Right lobe of liver (tissue), 4 donors: ENCODE measurements around the gene P3R3URF.

ENCODE experiments used
- CTCF ChIP-seq, 4 donors: fragments of 200-600 bp in 3 of 4; fragments of 450-650 bp in 1 of 4; IDR thresholded peaks; one replicate each; pipeline versions ENCODE4 v1.5.1 to v1.8.0; 2016 to 2022; ENCODE audit warnings: antibody characterized with exemption in 4 of 4, mild to moderate bottlenecking in 2 of 4
- POLR2A ChIP-seq: fragments of 450-650 bp; IDR thresholded peaks from one replicate; pipeline ENCODE4 v1.6.1; 2017; ENCODE audit warnings: antibody characterized with exemption, mild to moderate bottlenecking
- donor health status: DM: no; HTN: no; CAD: no.
- donor health status: DM: no; HTN: no; CAD: no.
- donor health status: DM: no; HTN: yes; CAD: no.

- TF ChIP-seq CTCF (IDR thresholded peaks at IDR 0.05) (no peak), POLR2A (no peak)
Measured at GRCh38 chr1:46171351-46171750, 4.9 kb downstream of the P3R3URF start.
